Measurements from ENCODE around the gene ZNF462. TPM values are rescaled to one million over a fixed set of nuclear protein-coding genes. Genes with fewer than 3 reads are reported as not detected.

Gene ZNF462
- total RNA-seq, 4 donors from 2014 or later: 17.8 to 22.3 (median 21.4) TPM

DNA sequence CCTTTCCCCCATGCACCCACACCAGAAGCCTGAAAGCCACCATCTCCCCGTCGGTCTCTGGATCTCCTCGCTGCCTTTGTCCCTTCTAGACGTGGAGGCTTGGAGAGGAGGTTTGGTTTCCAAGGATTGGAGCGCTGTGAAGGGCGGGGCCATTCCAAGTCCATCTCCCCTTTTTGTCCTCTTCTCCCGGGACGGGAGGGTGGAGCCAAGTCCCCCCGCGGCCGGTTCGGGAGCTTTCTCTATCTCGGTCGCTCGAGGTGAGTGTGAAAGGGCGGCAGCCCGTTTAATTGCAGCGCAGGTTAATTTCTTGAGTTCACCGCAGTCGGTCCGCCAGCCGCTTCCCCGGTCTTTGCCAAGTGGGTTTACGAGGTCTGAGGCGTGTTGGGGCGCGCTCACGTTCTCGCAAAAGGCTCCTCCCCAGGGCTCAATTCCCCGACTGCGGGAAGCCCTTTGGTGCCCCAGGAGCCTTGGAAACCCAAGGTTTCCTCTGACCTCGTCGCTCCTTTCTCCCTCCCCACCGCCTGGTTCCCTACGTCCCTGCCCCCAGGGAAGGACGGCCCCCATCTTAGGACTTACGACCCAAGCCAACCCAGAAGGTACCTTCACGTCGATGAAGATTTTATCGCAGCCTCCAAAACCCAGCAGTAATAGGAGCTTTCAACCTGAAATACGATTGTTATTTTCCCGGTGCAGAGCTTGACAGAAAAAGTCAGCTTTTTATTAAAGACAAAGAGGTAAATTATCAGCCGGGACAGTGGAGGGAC is 2.8 kb upstream of the ZNF462 start:
- H3K36me3 ChIP-seq: no peaks in the 10 kb centered on the region
- 2 to 8% methylated on average over 16 to 31 of the region's 43 CpGs for WGBS, 2 donors
- peak overlapping the region; percentile 40 to 89 (median 78) for H3K4me3 ChIP-seq
- peak overlapping the region; percentile 72 to 96 (median 92) for H3K27ac ChIP-seq
- peaks cover 0 to 37% (median 8%) of the 10 kb centered on the region in 3 donors for H3K4me1 ChIP-seq
- no peaks in the 10 kb centered on the region for H3K9me3 ChIP-seq
- DNase-seq: no peak
- TF ChIP-seq, protein P1, sequence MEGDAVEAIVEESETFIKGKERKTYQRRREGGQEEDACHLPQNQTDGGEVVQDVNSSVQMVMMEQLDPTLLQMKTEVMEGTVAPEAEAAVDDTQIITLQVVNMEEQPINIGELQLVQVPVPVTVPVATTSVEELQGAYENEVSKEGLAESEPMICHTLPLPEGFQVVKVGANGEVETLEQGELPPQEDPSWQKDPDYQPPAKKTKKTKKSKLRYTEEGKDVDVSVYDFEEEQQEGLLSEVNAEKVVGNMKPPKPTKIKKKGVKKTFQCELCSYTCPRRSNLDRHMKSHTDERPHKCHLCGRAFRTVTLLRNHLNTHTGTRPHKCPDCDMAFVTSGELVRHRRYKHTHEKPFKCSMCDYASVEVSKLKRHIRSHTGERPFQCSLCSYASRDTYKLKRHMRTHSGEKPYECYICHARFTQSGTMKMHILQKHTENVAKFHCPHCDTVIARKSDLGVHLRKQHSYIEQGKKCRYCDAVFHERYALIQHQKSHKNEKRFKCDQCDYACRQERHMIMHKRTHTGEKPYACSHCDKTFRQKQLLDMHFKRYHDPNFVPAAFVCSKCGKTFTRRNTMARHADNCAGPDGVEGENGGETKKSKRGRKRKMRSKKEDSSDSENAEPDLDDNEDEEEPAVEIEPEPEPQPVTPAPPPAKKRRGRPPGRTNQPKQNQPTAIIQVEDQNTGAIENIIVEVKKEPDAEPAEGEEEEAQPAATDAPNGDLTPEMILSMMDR (IDR thresholded peaks at IDR 0.05): peak in 1 of 6 experiments; percentile 2
- no peak for TF ChIP-seq POLR2A (IDR thresholded peaks at IDR 0.05)
- intact Hi-C loops (cut with DNase I): no loop called here
- peaks cover 0 to 24% (median 0%) of the 10 kb centered on the region in 4 donors for H3K27me3 ChIP-seq

DNA sequence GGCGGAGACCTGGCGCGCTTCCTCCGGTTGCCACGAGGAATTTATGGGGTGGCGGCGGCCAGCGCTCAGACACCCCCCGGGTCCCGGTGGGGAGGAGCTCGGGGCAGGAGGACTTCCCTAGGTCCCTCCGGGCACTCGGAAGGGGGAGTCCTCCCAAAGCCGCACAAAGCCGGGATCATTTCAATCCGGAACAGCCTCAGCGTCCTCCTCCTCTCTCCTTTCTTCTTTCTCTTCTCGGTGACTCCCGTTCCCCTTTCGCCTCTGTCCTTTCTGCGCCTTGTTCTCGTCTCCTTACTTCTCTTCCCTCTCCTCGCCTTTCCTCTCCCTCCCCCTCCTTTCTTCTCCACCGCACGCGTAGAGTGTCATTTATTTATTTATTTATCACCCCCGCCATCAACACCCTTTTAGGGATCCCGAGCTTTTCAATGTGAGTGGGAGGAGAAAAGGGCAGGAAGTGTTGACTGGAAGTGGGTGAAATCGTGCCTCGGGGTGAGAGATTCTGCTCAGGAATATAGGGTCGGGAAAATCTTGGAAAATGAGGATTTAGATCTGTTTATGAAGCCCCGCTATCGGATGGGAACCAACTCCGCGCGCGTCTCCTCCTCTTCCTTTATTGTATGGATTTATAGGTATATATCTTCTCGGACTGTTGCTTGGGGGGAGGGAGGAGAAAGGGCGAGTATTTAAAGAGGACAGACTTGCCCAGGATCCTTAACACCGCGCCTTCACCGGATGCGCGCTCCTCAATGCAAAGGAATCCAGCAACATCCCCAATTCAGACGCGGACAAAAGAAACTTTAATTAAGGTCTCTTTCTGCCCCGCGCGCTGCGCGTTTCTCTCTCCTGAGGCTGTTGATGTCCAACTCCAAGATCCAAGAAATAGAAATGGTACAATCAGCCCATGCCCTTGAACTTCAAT is 2.0 kb upstream of the ZNF462 start:
- no peak for DNase-seq
- H3K4me1 ChIP-seq: peaks cover 0 to 45% (median 16%) of the 10 kb centered on the region in 3 donors
- no peaks in the 10 kb centered on the region for H3K9me3 ChIP-seq
- intact Hi-C loops (cut with DNase I): no loop called here
- H3K4me3 ChIP-seq: peak overlapping the region; percentile 40 to 89 (median 78)
- H3K27me3 ChIP-seq: peaks cover 0 to 24% (median 0%) of the 10 kb centered on the region in 4 donors
- peak overlapping the region; percentile 72 to 96 (median 92) for H3K27ac ChIP-seq
- WGBS, 2 donors: 2 to 5% methylated on average over 46 to 51 of the region's 51 CpGs
- H3K36me3 ChIP-seq: no peaks in the 10 kb centered on the region
- TF ChIP-seq, protein P1 (IDR thresholded peaks at IDR 0.05): peak in 1 of 6 experiments; percentile 2
- no peak for TF ChIP-seq POLR2A (IDR thresholded peaks at IDR 0.05)

DNA sequence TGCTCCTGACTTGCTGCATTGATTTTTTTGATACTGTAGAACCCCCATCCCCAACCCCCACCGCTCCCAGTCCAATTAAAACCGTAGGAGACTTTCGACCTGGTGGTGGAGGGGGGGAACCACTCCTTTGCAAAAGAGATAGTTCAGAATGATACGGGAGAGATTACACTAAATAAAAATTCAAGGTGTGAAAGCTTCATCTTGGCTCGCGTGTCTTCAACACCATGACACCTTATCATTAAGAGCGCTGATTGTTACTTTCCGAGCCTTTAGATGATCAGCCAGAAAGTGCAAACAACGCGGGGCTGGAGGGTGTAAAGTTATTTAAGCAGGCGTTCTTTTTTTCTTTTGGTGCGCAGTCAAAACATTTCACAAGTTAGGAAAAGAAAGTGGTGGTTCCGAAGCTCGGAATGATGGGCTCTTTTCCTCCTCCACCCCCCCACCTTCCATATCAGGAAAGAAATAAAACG is 1.3 kb upstream of the ZNF462 start:
- Histone ChIP-seq H3K4me3 (peak overlapping the region; percentile 40 to 89 (median 78)), H3K27me3 (peaks cover 0 to 24% (median 0%) of the 10 kb centered on the region in 4 donors), H3K9me3 (no peaks in the 10 kb centered on the region), H3K27ac (peak overlapping the region; percentile 83 to 96 (median 92)), H3K36me3 (no peaks in the 10 kb centered on the region), H3K4me1 (peaks cover 0 to 52% (median 16%) of the 10 kb centered on the region in 3 donors)
- TF ChIP-seq POLR2A (IDR thresholded peaks at IDR 0.05): no peak
- TF ChIP-seq, protein P1 (IDR thresholded peaks at IDR 0.05): no peak
- WGBS, 2 donors: 0 to 3% methylated on average over 14 to 15 of the region's 15 CpGs
- intact Hi-C loops (cut with DNase I): no loop called here
- DNase-seq: no peak

DNA sequence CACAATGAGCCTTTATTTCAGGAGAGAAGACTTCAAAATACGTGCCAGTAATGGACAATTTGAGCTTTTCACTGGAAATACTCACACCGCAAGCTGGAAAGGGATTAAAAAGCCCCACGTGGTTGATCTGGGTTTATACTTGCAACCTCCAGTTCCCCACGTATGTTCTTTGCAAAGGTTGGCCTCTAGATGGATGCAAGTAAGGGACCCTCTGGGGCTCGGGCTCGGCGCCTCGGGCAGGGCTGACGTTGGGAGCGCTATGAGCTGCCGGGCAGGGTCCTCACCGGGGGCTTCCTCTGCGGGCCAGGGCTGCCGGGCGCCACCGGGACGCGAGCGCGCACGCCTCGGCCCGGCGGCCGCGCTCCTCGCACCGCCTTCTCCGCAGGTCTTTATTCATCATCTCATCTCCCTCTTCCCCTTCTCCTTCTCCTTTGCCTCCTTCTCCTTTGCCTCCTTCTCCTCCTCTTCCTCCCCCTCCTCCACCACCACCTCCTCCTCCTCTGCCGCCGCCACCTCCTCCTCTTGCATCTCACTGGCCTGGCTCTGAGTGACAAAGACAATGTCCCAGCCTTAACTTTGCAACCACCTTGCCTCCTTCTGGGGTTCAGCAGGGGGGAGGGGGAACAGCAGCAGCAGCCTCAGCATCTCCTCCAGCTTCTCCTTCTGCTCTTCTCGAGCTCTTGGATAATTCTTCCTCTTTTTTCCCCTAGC is 701 bp upstream of the ZNF462 start:
- H3K4me3 ChIP-seq: peak overlapping the region; percentile 40 to 89 (median 78)
- no peak for TF ChIP-seq POLR2A (IDR thresholded peaks at IDR 0.05)
- TF ChIP-seq, protein P1 (IDR thresholded peaks at IDR 0.05): no peak
- H3K27me3 ChIP-seq: peaks cover 0 to 24% (median 0%) of the 10 kb centered on the region in 4 donors
- no peak for DNase-seq
- H3K27ac ChIP-seq: peak overlapping the region; percentile 83 to 96 (median 92)
- WGBS, 2 donors: 0 to 4% methylated on average over 32 of the region's 32 CpGs
- intact Hi-C loops (cut with DNase I): no loop called here
- peaks cover under 1 to 58% (median 19%) of the 10 kb centered on the region in 3 donors for H3K4me1 ChIP-seq
- H3K9me3 ChIP-seq: no peaks in the 10 kb centered on the region
- no peaks in the 10 kb centered on the region for H3K36me3 ChIP-seq
